Left renal cortex interstitium (tissue), 4 donors: ENCODE data around the gene CCDC170. TPM values are rescaled to one million over a fixed set of nuclear protein-coding genes. Genes with fewer than 3 reads are reported as not detected.

Source experiments
- DNase-seq, 4 donors: peaks; one replicate each; pipeline ENCODE4 v3.0.0-alpha.2; 2013; ENCODE audit warnings: low read depth in 4 of 4, low spot score in 2 of 4, missing footprints in 1 of 4
- polyA plus RNA-seq, 4 donors: library from polyadenylated mRNA; unstranded; fragments of 120-200 nt; gene quantifications; one replicate each; pipeline ENCODE4 v1.2.1, GENCODE V29; 2013; ENCODE audit not compliant: insufficient read length in 4 of 4

Gene CCDC170
- polyA plus RNA-seq, 4 donors, result 2.7 to 3.9 (median 2.9) TPM

DNA sequence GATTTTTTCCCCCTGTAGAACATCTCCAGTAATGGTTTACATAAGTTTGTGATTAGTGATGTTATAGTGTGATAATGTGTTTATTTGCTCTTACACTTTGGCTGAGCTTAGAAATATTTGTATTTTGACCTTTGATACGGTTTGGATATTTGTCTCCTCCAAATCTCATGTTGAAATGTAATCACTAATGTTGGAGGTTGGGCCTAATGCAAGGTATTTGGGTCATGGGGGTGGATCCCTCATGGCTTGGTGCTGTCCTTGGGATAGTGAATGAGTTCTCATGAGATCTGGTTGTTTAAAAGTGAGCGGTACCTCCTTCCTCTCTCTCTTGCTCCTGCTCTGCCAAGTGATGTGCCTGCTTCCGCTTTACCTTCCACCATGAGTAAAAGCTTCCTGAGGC is 147.2 kb downstream of the CCDC170 start:
- DNase-seq, result no peak

DNA sequence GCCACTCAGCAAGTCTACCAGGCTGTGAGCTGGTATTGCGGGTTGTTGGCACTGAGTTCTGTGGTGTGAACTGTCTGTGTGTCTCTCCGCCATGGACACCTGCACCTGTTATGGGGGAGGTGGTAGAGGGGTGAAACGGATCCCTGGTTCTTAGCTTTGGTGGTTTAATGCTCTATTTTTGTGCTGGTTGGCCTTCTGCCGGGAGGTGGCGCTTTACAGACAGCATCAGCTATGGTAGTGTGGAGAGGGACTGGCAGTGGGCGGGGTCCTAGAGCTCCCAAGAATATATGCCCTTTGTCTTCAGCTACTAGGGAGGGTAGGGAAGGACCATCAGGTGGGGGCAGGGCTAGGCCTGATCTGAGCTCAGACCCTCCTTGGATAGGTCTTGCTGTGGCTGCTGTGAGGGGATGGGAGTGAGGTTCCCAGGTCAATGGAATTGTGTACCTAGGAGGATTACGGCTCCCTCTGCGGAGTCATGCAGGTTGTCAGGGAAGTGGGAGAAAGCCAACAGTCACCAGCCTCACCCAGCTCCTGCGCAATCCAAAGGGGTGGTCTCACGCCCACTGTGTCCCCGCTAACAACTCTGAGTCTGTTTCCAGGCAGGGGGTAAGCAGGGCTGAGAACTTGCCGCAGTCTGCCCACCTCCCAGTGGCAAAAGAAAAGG is 154.3 kb downstream of the CCDC170 start:
- no peak for DNase-seq

DNA sequence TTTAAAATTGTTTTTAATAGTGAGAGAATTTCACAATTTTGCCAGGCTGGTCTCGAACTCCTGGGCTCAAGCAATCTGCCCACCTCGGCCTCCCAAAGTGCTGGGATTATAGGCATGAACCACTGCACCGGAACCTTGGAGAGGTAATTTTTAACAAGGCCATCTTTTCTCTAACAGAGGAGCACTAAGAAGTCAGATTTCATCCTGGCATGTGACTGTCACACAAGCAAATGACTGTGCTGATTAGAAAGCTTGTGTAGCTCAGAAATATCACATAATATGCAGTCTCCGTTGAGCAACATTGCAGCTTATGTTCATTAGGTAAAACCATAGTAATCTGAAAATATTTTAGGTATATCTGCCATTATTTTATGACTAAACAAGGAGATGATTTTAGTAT is 156.0 kb downstream of the CCDC170 start:
- no peak for DNase-seq

DNA sequence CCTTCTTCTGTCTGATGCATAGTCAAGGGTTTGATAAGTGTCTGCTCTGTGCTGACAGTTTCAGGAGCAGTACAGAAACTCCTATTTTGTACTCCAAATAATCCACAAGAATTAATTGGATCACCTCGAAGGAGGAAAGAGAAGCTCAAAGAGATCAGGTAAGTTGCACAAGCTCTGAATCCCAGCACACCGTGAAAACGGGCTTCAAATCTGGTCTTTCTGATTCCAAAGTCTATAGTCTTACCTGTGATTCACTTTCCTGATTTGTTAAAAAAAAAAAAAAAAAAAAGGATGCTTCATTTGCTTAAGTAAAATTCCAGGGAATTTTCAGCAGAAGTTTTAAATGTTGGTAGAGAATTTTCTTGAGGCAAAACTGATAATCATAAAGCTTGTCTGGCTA is 157.8 kb downstream of the CCDC170 start:
- DNase-seq, result no peak

DNA sequence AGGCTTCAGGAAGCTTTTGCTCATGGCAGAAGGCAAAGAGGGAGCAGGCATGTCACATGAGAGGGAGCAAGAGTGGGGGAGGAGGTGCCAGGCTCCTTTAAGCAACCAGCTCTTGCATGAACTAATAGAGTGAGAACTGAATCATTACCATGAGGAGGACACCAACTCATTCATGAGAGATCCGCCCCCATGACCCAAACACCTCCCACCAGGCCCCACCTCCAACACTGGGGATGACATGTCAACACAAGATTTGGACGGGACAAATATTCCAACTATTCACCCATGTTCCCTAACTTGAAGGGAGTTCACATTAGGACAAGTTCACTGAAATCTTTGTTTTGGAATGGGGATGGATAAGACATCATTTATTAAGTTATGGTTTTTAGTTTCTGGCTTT is 158.5 kb downstream of the CCDC170 start:
- no peak for DNase-seq

DNA sequence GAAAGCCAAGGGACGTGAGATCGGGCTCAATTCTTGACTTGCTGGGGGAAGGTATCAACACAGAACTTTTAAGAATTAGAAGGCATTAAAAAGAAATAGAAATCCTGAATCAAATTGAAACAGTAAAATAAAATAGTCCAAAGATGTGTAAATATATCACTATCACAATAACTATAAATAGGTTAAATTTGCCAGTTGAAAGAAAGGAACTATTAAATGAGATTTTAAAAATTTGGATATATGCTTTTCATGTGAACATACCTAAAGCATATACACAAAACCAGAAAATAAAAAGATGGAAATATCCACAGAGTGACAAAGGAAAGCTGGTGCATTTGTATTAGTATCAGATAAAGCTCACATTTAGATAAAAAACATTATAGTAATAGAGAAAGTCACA is 161.3 kb downstream of the CCDC170 start:
- DNase-seq, result no peak

DNA sequence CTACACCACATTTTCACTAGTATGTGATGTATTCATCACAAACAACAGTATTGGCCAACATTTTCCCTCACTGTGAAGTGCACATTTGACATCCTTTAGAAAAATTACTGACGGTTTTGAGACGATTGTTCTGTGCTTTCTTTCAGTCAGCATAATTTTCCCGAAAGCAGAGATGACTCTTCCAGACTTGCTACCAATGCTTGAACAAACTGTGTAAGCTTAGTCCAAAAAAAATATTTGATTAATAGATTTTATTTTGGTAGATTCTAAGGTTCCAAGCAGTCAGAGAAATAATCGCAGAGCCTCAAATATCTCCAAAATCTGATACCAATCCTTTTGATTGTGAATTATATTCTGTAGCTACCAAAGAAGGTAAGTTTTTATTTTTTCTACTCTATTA is 162.6 kb downstream of the CCDC170 start:
- no peak for DNase-seq

DNA sequence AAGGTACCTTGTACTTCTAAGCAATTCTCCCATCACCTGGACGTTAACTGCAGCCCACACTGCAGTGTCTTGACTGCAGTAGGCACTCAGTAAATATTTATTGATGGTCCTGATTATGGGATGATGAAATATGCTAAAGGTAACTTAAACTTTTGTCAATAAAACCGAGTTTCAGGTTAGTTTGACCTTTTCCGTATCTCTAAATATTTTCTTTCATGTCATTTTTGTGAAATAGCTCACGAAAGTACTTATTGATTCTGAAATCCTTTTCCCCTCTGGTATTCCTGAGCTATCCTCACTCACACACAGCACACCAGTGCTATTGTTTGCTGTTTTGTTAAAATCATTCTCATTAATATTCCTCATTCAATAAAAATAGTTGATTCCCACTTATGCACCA is 164.3 kb downstream of the CCDC170 start:
- no peak for DNase-seq

DNA sequence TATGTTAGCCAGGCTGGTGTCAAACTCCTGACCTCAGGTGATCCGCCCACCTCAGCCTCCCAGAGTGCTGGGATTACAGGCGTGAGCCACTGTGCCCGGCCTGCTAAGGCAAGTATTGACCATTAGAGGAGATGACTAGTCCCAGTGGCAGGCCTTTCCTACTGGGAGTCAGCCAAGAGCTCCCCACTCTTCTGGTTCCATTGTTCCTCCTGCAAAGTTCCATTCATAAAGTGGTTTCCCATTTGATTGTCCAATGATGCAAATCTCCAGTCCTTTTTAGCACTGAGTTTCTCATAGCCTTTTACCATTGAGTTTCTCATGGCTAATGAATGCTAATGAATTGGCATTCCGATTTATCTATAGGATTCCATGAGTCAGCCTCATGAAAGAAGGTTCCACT is 165.4 kb downstream of the CCDC170 start:
- no peak for DNase-seq

DNA sequence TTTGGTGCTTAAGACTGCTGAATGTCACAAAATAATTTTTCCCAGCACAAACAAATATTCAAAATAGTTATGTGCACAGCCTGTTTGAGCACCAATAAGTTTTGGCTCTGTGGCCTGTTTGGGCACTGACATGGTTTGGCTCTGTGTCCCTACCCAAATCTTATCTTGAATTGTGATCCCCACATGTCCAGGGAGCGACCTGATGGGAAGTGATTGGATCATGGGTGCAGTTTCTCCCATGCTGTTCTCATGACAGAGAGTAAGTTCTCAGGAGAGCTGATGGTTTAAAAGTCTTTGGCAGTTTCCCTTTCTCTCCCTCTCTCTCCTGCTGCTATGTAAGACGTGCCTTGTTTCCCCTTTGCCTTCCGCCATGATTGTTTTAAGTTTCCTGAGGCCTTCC is 167.7 kb downstream of the CCDC170 start:
- no peak for DNase-seq

DNA sequence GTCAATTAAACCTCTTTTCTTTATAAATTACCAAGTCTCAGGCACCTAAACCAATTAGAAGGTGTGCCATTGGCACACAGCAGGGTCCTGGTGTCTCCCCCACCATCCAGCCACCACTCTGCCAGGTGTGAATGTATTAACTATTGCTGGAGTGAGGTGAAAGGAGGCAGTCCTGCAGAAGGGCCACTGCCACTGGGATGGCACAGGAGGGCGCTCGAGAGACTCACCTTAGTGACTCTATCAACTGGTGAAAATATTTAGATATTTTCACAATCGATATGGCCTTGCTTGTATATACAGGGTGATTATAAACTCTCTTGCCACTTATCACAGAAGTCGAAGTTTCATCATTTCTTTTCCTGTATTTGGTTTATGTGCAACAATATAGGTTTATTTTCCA is 168.1 kb downstream of the CCDC170 start:
- DNase-seq, result no peak

DNA sequence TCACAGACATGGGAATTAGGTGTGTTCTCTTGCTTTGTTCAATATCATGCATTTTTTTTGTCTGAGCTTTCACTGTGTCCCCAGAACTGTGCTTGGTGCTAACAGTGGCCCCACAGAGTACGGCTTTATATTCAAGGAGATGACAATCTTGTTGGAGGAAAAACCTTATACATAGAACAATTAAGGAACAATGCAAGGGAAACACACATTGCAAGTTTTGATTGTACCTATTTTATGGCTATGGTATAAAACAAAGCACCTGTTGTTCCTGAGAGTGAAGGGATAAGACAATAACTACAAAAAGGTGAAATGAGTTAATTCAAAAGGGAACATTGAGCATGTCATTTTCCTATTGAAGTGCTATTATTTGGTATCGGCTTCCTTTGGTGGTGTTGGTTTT is 169.7 kb downstream of the CCDC170 start:
- DNase-seq, result no peak

DNA sequence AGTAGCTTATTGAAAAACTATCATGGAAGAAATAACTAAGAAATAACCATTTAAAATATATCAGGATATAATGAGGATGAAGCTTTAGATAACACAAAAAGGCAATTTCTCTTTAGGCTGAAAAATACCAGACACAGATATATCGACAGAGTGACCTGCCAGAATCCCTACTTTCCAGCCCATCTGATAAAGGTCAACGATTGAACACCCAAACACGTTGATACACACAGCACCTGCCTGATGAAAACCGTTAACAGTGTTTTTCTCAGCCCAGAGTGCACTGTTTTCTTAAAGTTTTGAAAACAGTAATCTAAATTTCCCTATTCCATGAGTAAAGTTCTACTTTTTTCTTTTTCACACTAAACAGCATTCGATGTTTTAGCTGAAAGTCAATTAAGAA is 170.6 kb downstream of the CCDC170 start:
- no peak for DNase-seq

DNA sequence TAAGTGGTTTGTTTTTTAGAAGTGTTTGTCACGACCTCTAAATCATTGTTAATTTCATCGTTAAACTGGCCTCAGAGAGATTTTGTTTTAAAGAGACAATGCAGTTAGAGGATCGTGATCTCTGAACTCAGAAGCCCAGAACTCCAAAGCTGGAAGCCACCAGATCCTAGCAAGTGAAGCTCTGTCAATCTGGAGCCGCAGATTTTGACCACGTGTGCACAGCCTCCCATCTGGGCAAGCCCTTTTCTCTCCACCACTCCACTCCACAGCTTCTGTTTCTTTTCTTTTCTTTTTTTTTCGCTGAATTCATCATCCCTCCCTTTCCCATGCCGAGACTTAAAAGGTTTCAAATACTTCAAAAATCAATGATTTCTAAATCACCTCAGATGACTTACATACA is 171.5 kb downstream of the CCDC170 start:
- DNase-seq, result no peak

DNA sequence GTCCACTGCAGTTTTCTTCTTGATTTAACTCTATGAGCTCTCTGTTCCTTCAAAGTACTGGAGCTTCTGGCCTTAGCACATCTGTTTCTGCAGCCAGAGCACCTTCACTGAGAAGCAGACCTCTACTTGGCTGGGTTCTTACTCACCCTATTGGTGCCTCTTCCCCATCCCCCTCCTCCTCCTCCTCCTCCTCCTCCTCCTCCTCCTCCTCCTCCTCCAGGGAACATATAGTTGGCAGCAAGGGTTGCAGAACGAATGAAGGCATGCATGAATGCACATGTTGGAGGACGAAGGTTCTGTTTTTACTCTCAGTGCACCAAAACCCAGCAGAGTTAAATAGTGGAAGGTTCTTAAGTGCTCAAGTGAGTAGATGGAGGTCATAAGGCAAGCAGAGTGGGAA is 172.7 kb downstream of the CCDC170 start:
- DNase-seq, result no peak

DNA sequence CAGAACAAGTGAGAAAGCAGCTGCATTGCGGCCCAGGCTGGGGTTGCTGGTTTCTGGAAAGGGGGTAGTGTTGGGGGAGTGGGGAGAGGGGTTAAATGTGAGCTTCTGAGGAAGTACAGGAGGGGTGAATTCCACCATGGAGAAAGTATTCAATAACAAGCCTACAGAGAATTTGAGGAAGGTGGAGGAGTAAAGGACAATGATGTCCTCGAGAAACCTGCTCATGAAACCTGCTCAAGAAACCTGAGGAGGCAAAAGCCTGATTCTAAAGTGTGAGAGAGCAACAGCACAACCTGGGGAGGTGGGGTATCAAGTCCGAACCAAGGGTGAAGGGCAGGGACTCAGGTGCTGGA is 175.4 kb downstream of the CCDC170 start:
- DNase-seq, result no peak

DNA sequence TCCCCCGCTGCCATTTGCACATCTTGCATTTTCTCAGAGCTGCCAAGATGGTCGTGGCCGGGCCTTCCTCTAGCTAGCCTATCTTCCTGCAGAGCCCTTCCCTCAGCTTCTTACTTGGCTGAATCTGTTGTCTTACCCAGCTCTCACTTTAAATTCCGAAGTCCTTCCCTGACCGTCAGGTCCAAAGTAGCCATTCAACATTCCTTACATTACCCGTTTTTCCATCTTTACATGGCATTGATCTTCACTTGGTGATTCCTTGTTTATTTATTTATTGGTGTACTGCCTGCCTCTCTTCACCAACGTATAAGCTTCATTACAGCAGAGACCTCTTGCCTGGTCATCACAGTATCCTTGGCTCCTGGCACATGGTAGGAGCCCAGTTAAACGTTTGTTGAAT is 176.3 kb downstream of the CCDC170 start:
- no peak for DNase-seq

Other genes starting within 250 kb of the CCDC170 start
- gene ZBTB2, start 102.5 kb upstream of the CCDC170 start, polyA plus RNA-seq, result 10 to 100 TPM; 15.0 to 17.4 (median 15.7) TPM
- gene RMND1, start 41.9 kb upstream of the CCDC170 start, polyA plus RNA-seq, result 10 to 100 TPM; 38.5 to 58.4 (median 46.1) TPM